ENCODE data around the gene FOXL2NB. TPM values are rescaled to one million over a fixed set of nuclear protein-coding genes. Genes with fewer than 3 reads are reported as not detected.

Gene FOXL2NB
- total RNA-seq, 1 experiment from 2014 or later, result 2.2 TPM

GRCh38 chr3:138941259-138941885 is 5.6 kb upstream of the FOXL2NB start:
- peak; percentile 63 to 73 for DNase-seq
- ChIA-PET POLR2A (no interaction called here), CTCF (interaction anchor here (1.3 to 1.4 kb wide), 3 partner anchors 18 to 388 kb away, joined by 3 to 4 read pairs (median 3); no protein-coding TSS in a partner anchor)
- Mint-ChIP-seq H3K27me3 (ENCODE audit: insufficient read depth, unreplicated experiment) (peaks cover 12% of the 10 kb centered on the region), H3K27ac (ENCODE audit: unreplicated experiment) (no peak overlapping the region), H3K36me3 (ENCODE audit: insufficient read depth, unreplicated experiment) (peaks cover 6% of the 10 kb centered on the region), H3K4me1 (ENCODE audit: low read depth, unreplicated experiment) (peaks cover 8% of the 10 kb centered on the region), H3K9me3 (ENCODE audit: unreplicated experiment) (no peaks in the 10 kb centered on the region), H3K4me3 (ENCODE audit: unreplicated experiment) (no peak overlapping the region)
- intact Hi-C loops (cut with micrococcal nuclease; ENCODE audit: unreplicated experiment), result loop anchor here (1.0 kb wide), 3 partner anchors 39 to 388 kb away; no protein-coding TSS in a partner anchor
- Histone ChIP-seq H3K4me1 (peaks cover 5% of the 10 kb centered on the region), H3K4me3 (ENCODE audit: low read depth, low read length) (no peak overlapping the region), H3K9me3 (no peaks in the 10 kb centered on the region), H3K27me3 (replicated peaks; ENCODE audit: control insufficient read depth, insufficient read depth, low read length) (no peaks in the 10 kb centered on the region; the same call in 1 of the 2 replicates), H3K36me3 (ENCODE audit: control insufficient read depth, insufficient read depth, low read length) (no peaks in the 10 kb centered on the region)
- BruUV-seq (replicated peaks), result no TSS peak
- peak; percentile 43 to 88 for TF ChIP-seq CTCF (IDR thresholded peaks at IDR 0.05; ENCODE audit: insufficient read depth in 1 of 2, low read depth in 1 of 2, low read length in 1 of 2, severe bottlenecking in 1 of 2, unreplicated experiment in 1 of 2)

- POLR2A ChIA-PET, result no interaction called here
- TF ChIP-seq CTCF (IDR thresholded peaks at IDR 0.05; ENCODE audit: insufficient read depth in 1 of 2, low read depth in 1 of 2, low read length in 1 of 2, severe bottlenecking in 1 of 2, unreplicated experiment in 1 of 2), result no peak
- BruUV-seq (replicated peaks), result no TSS peak
- H3K36me3 Mint-ChIP-seq (ENCODE audit: insufficient read depth, unreplicated experiment), result peaks cover 6% of the 10 kb centered on the region
- DNase-seq, result no peak
- Histone ChIP-seq H3K4me1 (peaks cover 5% of the 10 kb centered on the region), H3K27me3 (replicated peaks; ENCODE audit: control insufficient read depth, insufficient read depth, low read length) (no peaks in the 10 kb centered on the region; the same call in 1 of the 2 replicates), H3K36me3 (ENCODE audit: control insufficient read depth, insufficient read depth, low read length) (no peaks in the 10 kb centered on the region), H3K9me3 (no peaks in the 10 kb centered on the region), H3K4me3 (ENCODE audit: low read depth, low read length) (no peak overlapping the region)
- H3K27me3 Mint-ChIP-seq (ENCODE audit: insufficient read depth, unreplicated experiment), result peaks cover 12% of the 10 kb centered on the region
- no peak overlapping the region for H3K27ac Mint-ChIP-seq (ENCODE audit: unreplicated experiment)
- intact Hi-C loops (cut with micrococcal nuclease; ENCODE audit: unreplicated experiment), result no loop called here
- H3K9me3 Mint-ChIP-seq (ENCODE audit: unreplicated experiment), result no peaks in the 10 kb centered on the region
- CTCF ChIA-PET, result interaction anchor here (1.4 kb wide), 1 partner anchor 37 kb away, joined by 3 read pairs; no protein-coding TSS in a partner anchor
- H3K4me1 Mint-ChIP-seq (ENCODE audit: low read depth, unreplicated experiment), result peaks cover 8% of the 10 kb centered on the region
- no peak overlapping the region for H3K4me3 Mint-ChIP-seq (ENCODE audit: unreplicated experiment)
Measured at GRCh38 chr3:138942271-138942670, 4.7 kb upstream of the FOXL2NB start.

- H3K4me1 ChIP-seq, result peaks cover 5% of the 10 kb centered on the region
- H3K27me3 ChIP-seq (replicated peaks; ENCODE audit: control insufficient read depth, insufficient read depth, low read length), result no peaks in the 10 kb centered on the region; the same call in 1 of the 2 replicates
- Mint-ChIP-seq H3K9me3 (ENCODE audit: unreplicated experiment) (no peaks in the 10 kb centered on the region), H3K27ac (ENCODE audit: unreplicated experiment) (no peak overlapping the region), H3K4me1 (ENCODE audit: low read depth, unreplicated experiment) (peaks cover 8% of the 10 kb centered on the region), H3K27me3 (ENCODE audit: insufficient read depth, unreplicated experiment) (peaks cover 13% of the 10 kb centered on the region), H3K4me3 (ENCODE audit: unreplicated experiment) (no peak overlapping the region), H3K36me3 (ENCODE audit: insufficient read depth, unreplicated experiment) (peaks cover 6% of the 10 kb centered on the region)
- intact Hi-C loops (cut with micrococcal nuclease; ENCODE audit: unreplicated experiment), result no loop called here
- DNase-seq, result no peak
- no TSS peak for BruUV-seq (replicated peaks)
- no peak overlapping the region for H3K4me3 ChIP-seq (ENCODE audit: low read depth, low read length)
- no peaks in the 10 kb centered on the region for H3K36me3 ChIP-seq (ENCODE audit: control insufficient read depth, insufficient read depth, low read length)
- no peak for TF ChIP-seq CTCF (IDR thresholded peaks at IDR 0.05; ENCODE audit: insufficient read depth in 1 of 2, low read depth in 1 of 2, low read length in 1 of 2, severe bottlenecking in 1 of 2, unreplicated experiment in 1 of 2)
- no peaks in the 10 kb centered on the region for H3K9me3 ChIP-seq
- ChIA-PET POLR2A (no interaction called here), CTCF (no interaction called here)
Measured at GRCh38 chr3:138942861-138943623, 4.0 kb upstream of the FOXL2NB start.
